Adrenal gland (tissue), 5 donors: Measurements from ENCODE around the gene SHISA2.

ENCODE experiments used
- CTCF ChIP-seq, 6 experiments: fragments of 450-650 bp in 4 of 6; fragments of 200-600 bp in 2 of 6; sonication (generic) in 1 of 6; IDR thresholded peaks; 1 replicate in 5 of 6; 2 replicates in 1 of 6; pipeline versions ENCODE4 v1.5.1 to v1.8.0; 2016 to 2021; ENCODE audit warnings: antibody characterized with exemption in 6 of 6, mild to moderate bottlenecking in 2 of 6, moderate library complexity in 1 of 6
- POLR2A ChIP-seq, 2 donors: fragments of 450-650 bp; IDR thresholded peaks; one replicate each; pipeline ENCODE4 v1.6.1; 2017; ENCODE audit warnings: antibody characterized with exemption in 2 of 2, mild to moderate bottlenecking in 2 of 2, moderate library complexity in 1 of 2
- donor health status: DM: no; HTN: no; CAD: no.

GRCh38 chr13:26021956-26022355 is 29.9 kb downstream of the SHISA2 start:
- TF ChIP-seq CTCF (IDR thresholded peaks at IDR 0.05) (no peak), POLR2A (IDR thresholded peaks at IDR 0.05) (no peak)
